Measurements from ENCODE around the gene C9orf152.

DNA sequence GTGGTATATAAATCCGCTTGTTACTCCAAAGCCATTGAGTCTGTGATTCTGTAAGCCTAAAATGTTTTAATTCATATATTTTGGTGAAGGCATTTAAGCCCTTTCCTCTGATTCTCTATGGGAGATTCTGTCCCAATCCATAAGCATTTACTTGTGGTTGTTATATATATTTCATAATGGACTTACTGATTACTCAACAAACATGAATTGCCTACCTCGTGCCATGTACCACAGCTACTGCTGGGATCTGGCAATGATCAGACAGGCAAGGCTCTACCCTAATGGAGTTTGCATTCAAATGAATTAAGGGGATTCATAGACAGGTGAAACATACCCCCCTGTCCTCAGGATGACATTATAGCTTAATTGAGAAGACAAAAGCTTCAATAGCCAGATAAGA lies 54.5 kb downstream of the C9orf152 start:
- TF ChIP-seq, protein P1, sequence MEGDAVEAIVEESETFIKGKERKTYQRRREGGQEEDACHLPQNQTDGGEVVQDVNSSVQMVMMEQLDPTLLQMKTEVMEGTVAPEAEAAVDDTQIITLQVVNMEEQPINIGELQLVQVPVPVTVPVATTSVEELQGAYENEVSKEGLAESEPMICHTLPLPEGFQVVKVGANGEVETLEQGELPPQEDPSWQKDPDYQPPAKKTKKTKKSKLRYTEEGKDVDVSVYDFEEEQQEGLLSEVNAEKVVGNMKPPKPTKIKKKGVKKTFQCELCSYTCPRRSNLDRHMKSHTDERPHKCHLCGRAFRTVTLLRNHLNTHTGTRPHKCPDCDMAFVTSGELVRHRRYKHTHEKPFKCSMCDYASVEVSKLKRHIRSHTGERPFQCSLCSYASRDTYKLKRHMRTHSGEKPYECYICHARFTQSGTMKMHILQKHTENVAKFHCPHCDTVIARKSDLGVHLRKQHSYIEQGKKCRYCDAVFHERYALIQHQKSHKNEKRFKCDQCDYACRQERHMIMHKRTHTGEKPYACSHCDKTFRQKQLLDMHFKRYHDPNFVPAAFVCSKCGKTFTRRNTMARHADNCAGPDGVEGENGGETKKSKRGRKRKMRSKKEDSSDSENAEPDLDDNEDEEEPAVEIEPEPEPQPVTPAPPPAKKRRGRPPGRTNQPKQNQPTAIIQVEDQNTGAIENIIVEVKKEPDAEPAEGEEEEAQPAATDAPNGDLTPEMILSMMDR (IDR thresholded peaks at IDR 0.05): no peak
- no peak for TF ChIP-seq POLR2A (IDR thresholded peaks at IDR 0.05)
